Measurements from ENCODE around the gene CBFB.

- TF ChIP-seq CTCF (IDR thresholded peaks at IDR 0.05 in 8 of 11, conservative IDR thresholded peaks at IDR 0.05 in 3 of 11) (no peak), POLR2A (IDR thresholded peaks at IDR 0.05) (no peak), POLR2AphosphoS5 (IDR thresholded peaks at IDR 0.05) (no peak)
Measured at GRCh38 chr16:67086822-67087221, 57.9 kb downstream of the CBFB start.
